Mammary epithelial cell (primary cell): Measurements from ENCODE around the gene SLC15A2.

Experiments
- CTCF ChIP-seq, 2 donors: IDR thresholded peaks in 1 of 2; conservative IDR thresholded peaks in 1 of 2; 2 replicates each; pipeline ENCODE4 v1.5.1; 2011 to 2012; ENCODE audit warnings: inconsistent platforms in 2 of 2, low read length in 2 of 2, mild to moderate bottlenecking in 2 of 2, control low read depth in 1 of 2, low read depth in 1 of 2; ENCODE audit not compliant: insufficient read depth in 1 of 2; ENCODE audit errors: extremely low read depth in 1 of 2
- EZH2 ChIP-seq: IDR thresholded peaks from 2 replicates; pipeline ENCODE4 v1.6.1; 2012; ENCODE audit warnings: low read length, inconsistent platforms, borderline replicate concordance

GRCh38 chr3:121951291-121951919 lies 57.2 kb downstream of the SLC15A2 start:
- TF ChIP-seq CTCF (conservative IDR thresholded peaks at IDR 0.05 in 1 of 2, IDR thresholded peaks at IDR 0.05 in 1 of 2; ENCODE audit: extremely low read depth in 1 of 2, insufficient read depth in 1 of 2, low read depth in 1 of 2, low read length in 2 of 2) (no peak), EZH2 (no peak)
